Heart left ventricle (tissue), 16 donors: ENCODE data around the gene KRT6B. TPM values are rescaled to one million over a fixed set of nuclear protein-coding genes. Genes with fewer than 3 reads are reported as not detected.

Source experiments
- ATAC-seq, 4 donors: fragments of 200-7000 bp; cut with Tn5 transposase; one replicate each; pipeline ENCODE4 v1.9.1; 2020 to 2022; ENCODE audit warnings: moderate library complexity in 4 of 4, mild to moderate bottlenecking in 3 of 4, moderate number of reproducible peaks in 1 of 4
- DNase-seq, 5 donors: peaks; one replicate each; pipeline ENCODE4 v3.0.0-alpha.2; 2020
- H3K27ac ChIP-seq, 12 donors: fragments of 200-600 bp; sonication (generic) in 4 of 12; one replicate each; pipeline versions ENCODE4 v1.5.0 to v1.8.0; 2016 to 2022; ENCODE audit warnings: mild to moderate bottlenecking in 2 of 12
- H3K27me3 ChIP-seq, 9 donors: fragments of 200-600 bp; sonication (generic) in 2 of 9; one replicate each; pipeline versions ENCODE4 v1.5.1 to v1.8.0; 2016 to 2022; ENCODE audit warnings: mild to moderate bottlenecking in 3 of 9
- H3K36me3 ChIP-seq, 9 donors: fragments of 200-600 bp; sonication (generic) in 2 of 9; one replicate each; pipeline versions ENCODE4 v1.5.0 to v1.8.0; 2018 to 2022; ENCODE audit warnings: mild to moderate bottlenecking in 2 of 9
- H3K4me1 ChIP-seq, 12 donors: fragments of 200-600 bp; sonication (generic) in 4 of 12; one replicate each; pipeline versions ENCODE4 v1.5.0 to v1.8.0; 2016 to 2022; ENCODE audit warnings: mild to moderate bottlenecking in 3 of 12
- H3K4me3 ChIP-seq, 12 donors: fragments of 200-600 bp; sonication (generic) in 4 of 12; one replicate each; pipeline versions ENCODE4 v1.5.0 to v1.8.0; 2017 to 2022; ENCODE audit warnings: mild to moderate bottlenecking in 9 of 12, moderate library complexity in 4 of 12
- H3K9me3 ChIP-seq, 12 donors: fragments of 200-600 bp; sonication (generic) in 4 of 12; one replicate each; pipeline versions ENCODE4 v1.5.0 to v1.8.0; 2016 to 2022; ENCODE audit warnings: mild to moderate bottlenecking in 1 of 12
- POLR2A ChIP-seq, 2 donors: fragments of 450-650 bp; IDR thresholded peaks; one replicate each; pipeline ENCODE4 v1.6.1; 2017; ENCODE audit warnings: antibody characterized with exemption in 2 of 2, mild to moderate bottlenecking in 2 of 2, moderate library complexity in 2 of 2
- WGBS, 4 donors: extraction: QIAGEN DNeasy Blood & Tissue Kit in 2 of 4; methylation state at CpG; one replicate each; pipeline versions ENCODE4 v1.1.5 to v1.1.7; 2013 to 2018; 5-methylcytosine and 5-hydroxymethylcytosine counted together
- intact Hi-C, 10 donors: fragments of 100-400 bp; cut with DNase I; formaldehyde crosslinking; loops; one replicate each; pipeline versions ENCODE4 v1.11.1 to v1.14.2; 2022
- polyA plus RNA-seq, 2 donors: library from polyadenylated mRNA; stranded (reverse); fragments of 200-250 nt; gene quantifications; one replicate each; pipeline ENCODE4 v1.2.3, GENCODE V29; 2013
- total RNA-seq, 9 donors: library from RNA; depleted of rRNA in 2 of 9; stranded (reverse); fragments of >200 nt in 2 of 9; fragmentation: NEBNext Ultra II Directional in 3 of 9; extraction: Animal tissue kit (Norgen Biotek cat#: 25700) in 3 of 9; gene quantifications; one replicate each; pipeline versions ENCODE4 v1.1.0 to v1.2.4, GENCODE V29; 2016 to 2023
- TF ChIP-seq, protein P1 (sequence below), 12 donors: fragments of 200-600 bp; sonication (generic) in 4 of 12; IDR thresholded peaks; one replicate each; pipeline versions ENCODE4 v1.5.0 to v1.8.0; 2018 to 2022; ENCODE audit warnings: antibody characterized with exemption in 12 of 12, mild to moderate bottlenecking in 5 of 12
- donor health status: ischemic (EF 13 %, LVEDD 7.1; RV severe dilation, severe dysfunction).
- donor health status: healthy with polysubstance abuse.
- donor health status: DM: no; HTN: yes; CAD: no.
- donor health status: DM: no; HTN: no; CAD: no.
- donor health status: ischemic (EF 25% LVEDD 6.9; RV normal size, moderate dysfunction).
- donor health status: ischemic (EF 25% LVEDD 5.7; RV mildly dilated, moderate dysfunction).
- donor health status: healthy.
- donor health status: DM: yes; HTN: yes; CAD: no.
- donor health status: ischemic (EF 35%, LVEDD 5.7; RV mildly dilated, moderate dysfunction).
- donor health status: nonischemic (EF 11% LVEDD 7.7; RV severe dilation, severe dysfunction).
- donor health status: DM: yes; HTN: yes; CAD: no.
- donor health status: PGD.
- donor health status: ischemic (EF 29% LVEDD 5.4; RV normal size, mild dysfunction).
- donor health status: nonischemic (EF 23%, LVEDD 6.1; RV moderate dilation, normal function).

KRT6B gene
- total and polyA plus RNA-seq, 11 donors = not detected

- DNase-seq (no peak), ATAC-seq (no peak)
- H3K9me3 ChIP-seq = no peaks in the 10 kb centered on the region
- H3K4me3 ChIP-seq = no peak overlapping the region
- peaks cover 0 to 38% (median 0%) of the 10 kb centered on the region in 9 donors for H3K27me3 ChIP-seq
- no peaks in the 10 kb centered on the region for H3K4me1 ChIP-seq
- no peaks in the 10 kb centered on the region for H3K36me3 ChIP-seq
- no peak overlapping the region for H3K27ac ChIP-seq
- WGBS, 4 donors = 87 to 93% (median 90%) methylated on average over 10 to 12 of the region's 12 CpGs
- intact Hi-C loops = no loop called here
- TF ChIP-seq POLR2A (IDR thresholded peaks at IDR 0.05) = no peak
- TF ChIP-seq, protein P1, sequence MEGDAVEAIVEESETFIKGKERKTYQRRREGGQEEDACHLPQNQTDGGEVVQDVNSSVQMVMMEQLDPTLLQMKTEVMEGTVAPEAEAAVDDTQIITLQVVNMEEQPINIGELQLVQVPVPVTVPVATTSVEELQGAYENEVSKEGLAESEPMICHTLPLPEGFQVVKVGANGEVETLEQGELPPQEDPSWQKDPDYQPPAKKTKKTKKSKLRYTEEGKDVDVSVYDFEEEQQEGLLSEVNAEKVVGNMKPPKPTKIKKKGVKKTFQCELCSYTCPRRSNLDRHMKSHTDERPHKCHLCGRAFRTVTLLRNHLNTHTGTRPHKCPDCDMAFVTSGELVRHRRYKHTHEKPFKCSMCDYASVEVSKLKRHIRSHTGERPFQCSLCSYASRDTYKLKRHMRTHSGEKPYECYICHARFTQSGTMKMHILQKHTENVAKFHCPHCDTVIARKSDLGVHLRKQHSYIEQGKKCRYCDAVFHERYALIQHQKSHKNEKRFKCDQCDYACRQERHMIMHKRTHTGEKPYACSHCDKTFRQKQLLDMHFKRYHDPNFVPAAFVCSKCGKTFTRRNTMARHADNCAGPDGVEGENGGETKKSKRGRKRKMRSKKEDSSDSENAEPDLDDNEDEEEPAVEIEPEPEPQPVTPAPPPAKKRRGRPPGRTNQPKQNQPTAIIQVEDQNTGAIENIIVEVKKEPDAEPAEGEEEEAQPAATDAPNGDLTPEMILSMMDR (IDR thresholded peaks at IDR 0.05) = no peak
Observed at GRCh38 chr12:52433501-52434080, 18.4 kb downstream of the KRT6B start.

DNA sequence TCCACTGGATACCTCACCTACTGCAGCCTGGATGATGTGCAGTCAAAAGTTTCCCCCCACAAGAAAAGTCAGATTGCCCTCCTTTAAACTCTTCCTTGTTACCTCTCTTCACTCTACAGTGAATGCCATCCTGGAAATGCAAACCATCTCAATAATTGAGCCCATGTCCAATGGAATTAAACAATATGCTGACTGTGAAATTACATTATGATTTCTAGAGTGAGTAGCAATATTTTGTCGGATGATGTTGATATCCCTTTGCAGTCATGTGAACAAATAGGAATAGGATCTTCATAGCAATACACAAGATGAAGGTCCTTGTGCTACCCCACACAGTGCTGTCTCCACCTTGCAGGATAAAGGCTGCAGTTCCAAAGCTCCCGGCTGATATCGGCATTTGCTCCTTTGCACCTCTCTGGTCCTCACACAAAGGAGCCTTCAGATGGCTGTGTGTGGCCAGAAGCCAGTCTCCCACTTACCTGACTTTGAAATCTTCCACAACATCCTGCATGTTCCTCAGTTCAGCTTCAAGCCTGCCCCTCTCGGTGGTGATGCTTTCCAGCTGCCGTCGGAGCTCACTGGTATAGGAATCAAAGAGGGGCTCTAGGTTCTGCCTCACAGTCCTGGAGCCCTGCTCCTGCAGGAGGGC, 19.3 kb downstream of the KRT6B start:
- no peak overlapping the region for H3K4me3 ChIP-seq
- 75 to 93% (median 77%) methylated on average over 6 of the region's 6 CpGs for WGBS, 4 donors
- DNase-seq = no peak
- no peak overlapping the region for H3K27ac ChIP-seq
- H3K36me3 ChIP-seq = no peaks in the 10 kb centered on the region
- TF ChIP-seq, protein P1 (IDR thresholded peaks at IDR 0.05) = no peak
- no peak for TF ChIP-seq POLR2A (IDR thresholded peaks at IDR 0.05)
- H3K27me3 ChIP-seq = peaks cover 0 to 38% (median 0%) of the 10 kb centered on the region in 9 donors
- H3K9me3 ChIP-seq = no peaks in the 10 kb centered on the region
- no peaks in the 10 kb centered on the region for H3K4me1 ChIP-seq
- ATAC-seq = no peak
- intact Hi-C loops = no loop called here

DNA sequence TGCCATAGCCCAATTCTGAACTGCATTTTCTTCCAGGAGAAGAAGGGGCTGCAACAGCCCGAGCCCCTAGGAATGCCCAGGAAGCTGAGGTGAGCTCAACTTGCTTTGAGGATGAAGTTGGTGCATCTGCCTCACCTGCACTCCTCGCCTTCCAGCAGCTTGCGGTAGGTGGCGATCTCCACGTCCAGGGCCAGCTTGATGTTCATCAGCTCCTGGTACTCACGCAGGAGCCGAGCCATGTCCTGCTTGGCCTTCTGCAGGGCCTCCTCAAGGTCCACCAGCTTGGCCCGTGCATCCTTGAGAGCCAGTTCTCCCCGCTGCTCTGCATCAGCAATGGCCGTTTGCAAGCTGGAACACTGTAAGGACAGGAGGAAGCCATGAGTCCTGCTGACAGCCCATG, 23.8 kb downstream of the KRT6B start:
- Histone ChIP-seq H3K27me3 (peaks cover 0 to 22% (median 0%) of the 10 kb centered on the region in 9 donors), H3K36me3 (no peaks in the 10 kb centered on the region), H3K4me1 (peaks cover 0 to 5% (median 0%) of the 10 kb centered on the region in 12 donors), H3K27ac (no peak overlapping the region), H3K4me3 (no peak overlapping the region), H3K9me3 (no peaks in the 10 kb centered on the region)
- DNase-seq (no peak), ATAC-seq (no peak)
- no peak for TF ChIP-seq POLR2A (IDR thresholded peaks at IDR 0.05)
- TF ChIP-seq, protein P1 (IDR thresholded peaks at IDR 0.05) = no peak
- intact Hi-C loops = no loop called here
- 75 to 89% (median 84%) methylated on average over 9 to 10 of the region's 10 CpGs for WGBS, 4 donors

GRCh38 chr12:52427083-52427482, 24.9 kb downstream of the KRT6B start:
- intact Hi-C loops = no loop called here
- Histone ChIP-seq H3K4me3 (no peak overlapping the region), H3K27me3 (peaks cover 0 to 17% (median 0%) of the 10 kb centered on the region in 9 donors)

More at GRCh38 chr12:52427083-52427482, 24.9 kb downstream of the KRT6B start:
- DNase-seq = no peak
- TF ChIP-seq, protein P1 (IDR thresholded peaks at IDR 0.05) = no peak
- TF ChIP-seq POLR2A (IDR thresholded peaks at IDR 0.05) = no peak
- H3K4me1 ChIP-seq = peaks cover 0 to 5% (median 0%) of the 10 kb centered on the region in 12 donors
- H3K36me3 ChIP-seq = no peaks in the 10 kb centered on the region
- H3K27ac ChIP-seq = no peak overlapping the region
- ATAC-seq = no peak
- 73 to 88% (median 81%) methylated on average over 1 of the region's 1 CpG for WGBS, 4 donors
- no peaks in the 10 kb centered on the region for H3K9me3 ChIP-seq
